Adipocyte (in vitro differentiated cells): ENCODE results near the gene CASTOR1.

ENCODE experiments used
- DNase-seq: peaks from one replicate; pipeline ENCODE4 v3.0.0-alpha.2; 2015; ENCODE audit warnings: low read depth
- H3K27me3 ChIP-seq: replicated peaks from 2 replicates; pipeline ENCODE4 v1.7.0; 2013; ENCODE audit warnings: mild to moderate bottlenecking, low read length, moderate library complexity; ENCODE audit not compliant: control insufficient read depth, insufficient read depth
- H3K36me3 ChIP-seq: 2 replicates; pipeline ENCODE4 v1.7.0; 2013; ENCODE audit warnings: low read length, mild to moderate bottlenecking, moderate library complexity; ENCODE audit not compliant: control insufficient read depth, insufficient read depth, severe bottlenecking
- H3K4me1 ChIP-seq: 2 replicates; pipeline ENCODE4 v1.7.0; 2013; ENCODE audit warnings: mild to moderate bottlenecking, low read length, moderate library complexity; ENCODE audit not compliant: control insufficient read depth, insufficient read depth
- H3K4me3 ChIP-seq: 2 replicates; pipeline ENCODE4 v1.7.0; 2013; ENCODE audit warnings: mild to moderate bottlenecking, low read length, moderate library complexity
- H3K9ac ChIP-seq: 2 replicates; pipeline ENCODE4 v1.7.0; 2013; ENCODE audit warnings: mild to moderate bottlenecking, low read length, moderate library complexity
- H3K9me3 ChIP-seq: 2 replicates; pipeline ENCODE4 v1.7.0; 2013; ENCODE audit warnings: mild to moderate bottlenecking, low read length, moderate library complexity; ENCODE audit not compliant: control insufficient read depth

Gene CASTOR1

DNA sequence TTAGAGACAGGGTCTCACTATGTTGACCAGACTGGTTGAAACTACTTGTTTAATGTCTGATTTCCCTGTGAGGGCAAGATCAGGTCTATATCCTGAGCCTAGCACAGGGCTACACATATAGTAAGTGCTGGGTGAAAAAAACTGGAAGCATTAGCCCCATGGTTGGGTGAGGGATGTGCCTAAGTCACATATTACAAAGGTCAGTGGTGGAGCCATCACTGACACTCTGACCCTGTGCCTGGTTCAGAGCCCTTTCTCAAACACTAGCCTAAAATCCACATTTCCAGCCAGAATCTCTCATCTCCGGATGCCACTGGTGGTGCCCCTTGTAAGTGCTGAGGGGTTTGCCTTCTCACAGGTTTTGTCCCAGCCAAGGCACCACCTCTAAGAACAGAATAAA is 28.5 kb upstream of the CASTOR1 start:
- no peak for DNase-seq
- no peak overlapping the region for H3K9ac ChIP-seq
- H3K9me3 ChIP-seq: no peaks in the 10 kb centered on the region
- H3K27me3 ChIP-seq: no peaks in the 10 kb centered on the region
- H3K36me3 ChIP-seq: peaks cover 32% of the 10 kb centered on the region
- H3K4me3 ChIP-seq: no peak overlapping the region
- peaks cover 44% of the 10 kb centered on the region for H3K4me1 ChIP-seq

DNA sequence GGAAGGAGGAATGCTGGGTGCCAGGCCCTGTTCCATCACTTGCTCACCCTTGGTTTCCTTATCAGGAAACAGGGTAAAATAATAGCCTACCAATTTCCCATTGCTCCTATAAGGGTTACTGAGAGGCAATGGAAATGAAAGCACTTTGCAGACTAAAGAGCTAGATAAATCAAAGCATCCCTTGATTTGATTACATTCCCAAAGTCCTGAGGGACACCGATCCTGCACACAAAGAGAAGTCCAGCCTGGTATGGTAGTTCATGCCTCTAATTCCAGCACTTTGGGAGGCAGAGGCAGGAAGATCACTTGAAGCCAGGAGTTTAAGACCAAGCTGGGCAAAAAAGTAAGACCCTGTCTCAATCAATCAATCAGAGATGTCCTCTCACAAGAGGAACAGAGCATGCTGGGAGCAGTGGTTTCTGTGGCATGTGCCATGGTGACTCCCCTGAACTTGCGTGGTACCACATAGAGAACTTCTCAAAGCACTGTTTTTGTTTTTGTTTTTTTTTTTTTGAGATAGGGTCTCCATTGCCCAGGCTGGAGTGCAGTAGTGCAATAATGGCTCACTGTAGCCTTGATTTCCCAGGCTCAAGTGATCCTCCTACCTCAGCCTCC is 26.8 kb upstream of the CASTOR1 start:
- no peak for DNase-seq
- H3K9me3 ChIP-seq: no peaks in the 10 kb centered on the region
- H3K4me3 ChIP-seq: no peak overlapping the region
- H3K27me3 ChIP-seq: no peaks in the 10 kb centered on the region
- H3K9ac ChIP-seq: no peak overlapping the region
- H3K4me1 ChIP-seq: peaks cover 49% of the 10 kb centered on the region
- peaks cover 32% of the 10 kb centered on the region for H3K36me3 ChIP-seq

DNA sequence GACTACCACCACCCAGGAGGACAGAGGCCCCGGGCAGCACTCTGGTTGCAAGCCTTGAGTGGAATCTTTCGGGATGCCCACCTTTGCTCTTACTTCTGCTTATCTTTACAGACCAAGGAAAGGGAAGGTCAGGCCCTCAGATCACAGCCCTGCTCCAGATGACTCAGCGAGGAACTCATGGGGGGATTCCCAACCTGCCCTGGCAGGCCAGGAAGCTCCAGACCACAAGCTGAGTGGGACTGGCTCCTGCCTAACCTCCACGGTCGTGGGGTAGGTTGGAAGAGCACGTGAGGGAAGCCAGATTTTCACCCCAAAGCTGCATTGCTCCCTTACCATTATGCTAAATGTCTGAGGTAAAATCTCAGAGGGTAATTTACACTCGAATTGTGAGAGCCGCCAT is 25.6 kb upstream of the CASTOR1 start:
- H3K36me3 ChIP-seq: peaks cover 20% of the 10 kb centered on the region
- no peak for DNase-seq
- H3K27me3 ChIP-seq: no peaks in the 10 kb centered on the region
- H3K4me3 ChIP-seq: no peak overlapping the region
- H3K9me3 ChIP-seq: no peaks in the 10 kb centered on the region
- H3K9ac ChIP-seq: no peak overlapping the region
- H3K4me1 ChIP-seq: peaks cover 56% of the 10 kb centered on the region

DNA sequence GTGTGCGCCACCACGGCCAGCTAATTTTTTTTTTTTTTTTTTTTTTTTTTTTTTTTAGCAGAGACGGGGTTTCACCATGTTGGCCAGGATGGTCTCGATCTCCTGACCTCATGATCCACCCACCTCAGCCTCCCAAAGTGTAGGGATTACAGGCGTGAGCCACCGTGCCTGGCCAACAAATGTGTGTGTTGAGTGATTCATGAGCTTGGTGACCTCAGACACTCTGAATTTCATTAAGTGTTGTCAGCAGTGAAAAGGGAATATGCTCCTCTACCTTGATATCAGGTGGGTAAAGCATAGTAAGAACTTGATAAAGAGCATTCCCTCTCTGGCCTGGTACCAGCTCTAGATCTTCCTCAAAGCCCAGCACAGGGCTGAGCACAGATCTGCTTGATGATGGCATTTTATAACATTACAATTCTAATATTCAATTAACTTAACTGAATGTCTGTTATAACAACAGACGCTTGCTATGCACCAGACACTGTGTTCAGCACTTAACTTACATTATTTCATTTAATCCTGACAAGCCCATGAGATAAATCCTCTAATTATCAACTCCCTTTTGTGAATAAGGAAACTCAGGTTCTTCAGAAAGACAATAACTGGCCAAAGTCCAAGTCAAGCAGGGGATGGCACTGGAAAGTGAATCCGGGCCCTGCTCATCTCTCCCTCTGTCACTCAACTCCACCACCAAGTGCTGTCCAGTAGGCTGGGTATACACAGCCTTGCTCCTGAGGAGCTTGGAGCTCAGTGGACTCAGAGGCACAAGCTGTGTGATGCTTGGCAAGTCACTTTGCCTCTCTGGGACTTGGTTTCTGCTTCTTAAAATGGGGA is 24.4 kb upstream of the CASTOR1 start:
- Histone ChIP-seq H3K9me3 (no peaks in the 10 kb centered on the region), H3K9ac (no peak overlapping the region), H3K27me3 (no peaks in the 10 kb centered on the region), H3K4me1 (peaks cover 64% of the 10 kb centered on the region), H3K36me3 (peaks cover 13% of the 10 kb centered on the region), H3K4me3 (no peak overlapping the region)
- no peak for DNase-seq

DNA sequence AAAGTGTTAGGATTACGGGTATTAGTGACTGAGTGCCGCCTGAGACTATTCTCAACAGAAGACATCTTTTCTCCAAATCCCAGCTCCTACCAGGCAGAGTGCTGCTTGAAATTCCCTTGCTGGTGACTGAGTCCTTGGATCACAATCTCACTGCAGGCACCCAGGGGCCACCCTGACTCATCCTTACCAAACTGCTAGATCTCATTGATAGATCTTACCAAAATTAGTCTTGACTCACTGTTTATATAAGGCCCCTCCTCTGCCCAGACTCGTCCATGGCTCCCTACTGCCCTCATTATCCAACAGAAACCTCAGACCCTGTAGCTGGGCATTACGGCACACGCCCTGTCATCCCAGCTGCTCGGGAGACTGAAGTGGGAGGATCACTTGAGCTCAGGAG is 22.7 kb upstream of the CASTOR1 start:
- peak; percentile 55 for DNase-seq
- no peaks in the 10 kb centered on the region for H3K27me3 ChIP-seq
- H3K36me3 ChIP-seq: peaks cover 13% of the 10 kb centered on the region
- peaks cover 61% of the 10 kb centered on the region for H3K4me1 ChIP-seq
- peak overlapping the region; percentile 14 for H3K4me3 ChIP-seq
- H3K9me3 ChIP-seq: no peaks in the 10 kb centered on the region
- H3K9ac ChIP-seq: peak overlapping the region; percentile 6

DNA sequence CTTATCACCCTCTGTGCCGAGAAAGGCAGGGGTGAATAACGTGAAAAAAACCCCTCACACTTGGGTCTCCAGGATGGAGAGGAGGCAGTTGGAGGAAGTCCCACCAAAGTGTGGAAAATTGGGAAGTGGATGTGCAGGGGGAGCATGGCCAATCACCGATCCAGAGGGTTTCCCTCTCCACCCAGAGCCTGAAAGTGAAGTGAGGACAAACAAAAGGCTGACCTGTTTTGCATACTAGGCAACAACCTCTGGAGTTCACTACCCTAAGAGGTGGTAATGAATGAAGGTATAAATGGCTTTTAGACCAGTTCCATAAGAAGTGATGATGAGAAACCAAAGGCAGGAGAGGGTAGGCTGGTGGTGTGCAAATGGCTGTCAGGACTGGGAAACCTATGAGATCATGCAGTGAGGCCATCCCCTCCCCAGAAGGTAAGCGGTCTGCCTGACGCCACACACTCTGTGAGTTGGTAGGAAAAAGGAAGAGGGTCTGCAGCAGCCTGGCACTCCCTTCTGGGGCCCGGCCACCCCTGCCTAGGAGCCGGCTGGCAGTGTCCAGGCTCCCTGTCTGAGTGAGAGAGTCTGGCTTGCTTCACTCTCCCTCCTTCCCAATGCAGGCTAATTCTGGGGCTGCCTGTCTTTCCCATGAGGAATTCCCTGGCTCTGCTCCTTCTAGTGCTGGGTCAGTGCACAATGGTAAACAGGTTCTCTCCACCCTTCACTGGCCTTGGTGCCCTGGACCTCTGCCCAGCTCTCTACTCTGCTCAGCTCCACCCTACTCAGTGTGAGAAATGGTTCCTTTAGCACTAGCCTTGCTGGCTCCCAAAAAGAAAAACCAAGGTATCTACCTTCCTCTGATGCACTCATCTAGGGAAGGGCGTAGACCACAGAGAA is 21.8 kb upstream of the CASTOR1 start:
- H3K27me3 ChIP-seq: no peaks in the 10 kb centered on the region
- peak; percentile 79 for DNase-seq
- peak overlapping the region; percentile 64 for H3K9ac ChIP-seq
- no peaks in the 10 kb centered on the region for H3K9me3 ChIP-seq
- H3K4me3 ChIP-seq: peak overlapping the region; percentile 25
- H3K36me3 ChIP-seq: peaks cover 13% of the 10 kb centered on the region
- peaks cover 66% of the 10 kb centered on the region for H3K4me1 ChIP-seq

DNA sequence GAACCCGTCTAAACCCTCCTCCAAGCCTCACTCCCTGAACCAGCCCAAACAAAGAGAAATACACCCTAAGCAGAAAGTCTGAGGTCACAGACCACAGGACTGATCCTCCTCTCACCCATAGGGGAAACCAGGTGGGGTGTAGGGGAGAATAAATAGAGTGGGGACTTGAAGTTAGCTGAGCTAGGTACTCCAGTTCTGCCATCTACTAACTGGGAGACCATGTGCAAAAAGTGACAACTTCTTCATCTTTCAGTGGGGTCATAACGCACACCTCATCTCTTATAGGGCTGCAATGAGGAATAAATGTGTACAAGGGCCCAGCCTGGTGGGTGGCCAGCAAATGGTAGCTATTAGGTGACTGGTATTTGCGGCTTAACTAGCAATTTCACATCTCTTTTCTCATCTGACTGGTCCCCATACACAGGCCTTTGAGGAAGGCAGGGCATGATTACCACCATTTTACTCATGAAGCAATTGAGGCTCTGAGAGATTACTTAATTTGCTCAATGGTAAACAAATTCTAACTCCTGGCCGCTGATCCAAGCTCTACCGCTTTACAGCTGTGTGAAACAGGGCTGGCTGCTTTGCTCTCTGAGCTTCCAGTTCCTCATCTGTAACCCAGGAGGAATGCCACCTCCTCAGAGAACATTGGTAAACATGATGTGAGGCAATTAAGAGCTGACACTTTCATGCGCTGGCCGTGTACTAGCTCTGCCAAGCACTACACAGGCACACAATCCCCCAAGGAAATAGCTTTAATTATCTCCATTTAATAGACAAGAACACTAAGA is 20.8 kb upstream of the CASTOR1 start:
- no peak overlapping the region for H3K4me3 ChIP-seq
- no peaks in the 10 kb centered on the region for H3K27me3 ChIP-seq
- H3K9ac ChIP-seq: peak overlapping the region; percentile 64
- H3K9me3 ChIP-seq: no peaks in the 10 kb centered on the region
- H3K4me1 ChIP-seq: peaks cover 75% of the 10 kb centered on the region
- peak; percentile 58 for DNase-seq
- peaks cover 7% of the 10 kb centered on the region for H3K36me3 ChIP-seq

DNA sequence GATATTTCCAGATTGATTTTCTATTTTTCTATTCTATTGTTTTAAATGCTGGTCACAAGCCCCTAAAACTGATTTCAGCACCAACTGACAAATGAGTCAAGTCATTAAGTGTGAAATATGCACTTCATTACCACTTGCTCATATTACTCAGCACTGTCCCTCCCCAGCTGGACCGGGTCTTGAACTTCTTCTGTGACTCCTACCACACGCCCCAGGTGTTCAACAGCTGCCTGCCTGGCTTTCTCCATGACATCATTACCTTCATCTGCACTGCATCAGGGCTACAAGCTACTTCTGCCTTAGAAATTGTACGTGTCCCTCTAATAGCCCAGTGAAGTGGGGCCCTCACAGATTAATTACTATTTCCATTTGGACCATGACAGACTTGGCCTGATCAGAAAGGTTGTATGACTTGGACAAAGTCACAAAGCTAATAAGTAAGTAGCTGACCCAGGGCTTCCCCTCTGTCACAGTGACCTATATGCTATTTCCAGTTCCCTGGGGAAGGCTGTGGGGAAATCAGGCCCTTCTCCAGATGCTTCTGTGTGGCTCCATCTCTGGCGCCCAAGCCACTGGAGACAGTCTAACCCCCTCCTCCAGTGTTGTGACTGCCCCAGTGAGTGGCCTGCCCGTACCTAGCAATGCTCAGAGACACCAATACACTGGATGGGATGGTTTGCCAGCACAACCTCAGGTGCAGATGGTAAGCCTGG is 19.4 kb upstream of the CASTOR1 start:
- H3K4me3 ChIP-seq: no peak overlapping the region
- peaks cover 6% of the 10 kb centered on the region for H3K36me3 ChIP-seq
- peaks cover 90% of the 10 kb centered on the region for H3K4me1 ChIP-seq
- no peaks in the 10 kb centered on the region for H3K27me3 ChIP-seq
- peak overlapping the region; percentile 9 for H3K9ac ChIP-seq
- no peaks in the 10 kb centered on the region for H3K9me3 ChIP-seq
- no peak for DNase-seq

DNA sequence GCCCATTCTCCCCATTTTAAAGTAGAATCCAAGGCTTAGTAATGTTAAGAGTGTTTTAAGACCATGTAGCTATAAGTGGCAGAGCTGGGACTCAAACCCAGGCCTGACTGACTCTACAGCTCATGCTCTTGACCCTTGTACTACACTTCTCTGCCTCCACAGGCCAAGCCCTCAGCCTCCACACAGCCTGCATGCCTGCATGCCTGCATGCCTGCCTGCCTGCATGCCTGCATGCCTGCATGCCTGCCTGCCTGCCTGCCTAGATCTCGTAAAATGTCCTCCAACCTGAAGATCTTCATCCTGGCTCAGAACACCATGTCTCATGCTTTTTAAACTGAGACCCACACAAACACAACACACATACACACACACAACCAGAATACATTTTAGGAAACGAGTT is 18.8 kb upstream of the CASTOR1 start:
- no peak overlapping the region for H3K4me3 ChIP-seq
- no peaks in the 10 kb centered on the region for H3K27me3 ChIP-seq
- no peaks in the 10 kb centered on the region for H3K9me3 ChIP-seq
- DNase-seq: no peak
- H3K4me1 ChIP-seq: peaks cover 96% of the 10 kb centered on the region
- H3K36me3 ChIP-seq: peaks cover 12% of the 10 kb centered on the region
- H3K9ac ChIP-seq: peak overlapping the region; percentile 9

DNA sequence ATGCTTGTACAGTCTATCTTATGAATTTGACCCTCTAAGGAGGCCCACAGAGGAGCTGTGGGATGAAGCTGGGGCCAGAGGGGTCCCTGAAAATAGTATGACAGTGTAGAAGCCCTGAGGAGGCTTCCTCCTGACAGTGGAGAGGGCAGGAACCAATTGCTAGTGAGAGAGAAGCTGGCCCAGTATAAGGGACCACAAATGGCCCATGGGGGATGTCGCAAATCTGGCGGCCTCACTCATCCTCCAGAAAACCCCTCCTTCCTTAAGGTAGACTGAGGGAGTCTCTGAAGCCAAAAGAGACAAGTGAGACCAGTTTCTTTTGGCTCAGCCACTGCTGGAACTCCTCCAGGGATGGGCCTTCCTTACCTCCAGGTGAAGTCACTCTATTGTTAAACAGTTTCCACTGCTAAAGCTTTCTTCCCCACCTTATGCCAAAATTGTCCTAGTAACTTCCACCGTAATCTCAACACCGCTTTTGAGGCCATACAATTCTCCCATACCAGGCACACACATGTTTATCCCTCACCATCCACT is 17.8 kb upstream of the CASTOR1 start:
- DNase-seq: no peak
- no peaks in the 10 kb centered on the region for H3K9me3 ChIP-seq
- no peak overlapping the region for H3K9ac ChIP-seq

More for the DNA sequence above, 17.8 kb upstream of the CASTOR1 start:
- Histone ChIP-seq H3K4me1 (peaks cover 96% of the 10 kb centered on the region), H3K27me3 (no peaks in the 10 kb centered on the region), H3K36me3 (peaks cover 17% of the 10 kb centered on the region), H3K4me3 (no peak overlapping the region)
